GM12891 (cell line): ENCODE results near the gene PLS1.
"Not testable (repeated sequence)": the region's sequence is repeated elsewhere in the genome, so short reads cannot be mapped to it uniquely, and the experiment has no call there.

Experiments used
- POLR2A ChIP-seq: IDR thresholded peaks from 2 replicates; pipeline ENCODE4 v1.6.1; 2011; ENCODE audit warnings: low read depth, low read length, control low read depth
- POLR2AphosphoS5 ChIP-seq: IDR thresholded peaks from 2 replicates; pipeline ENCODE4 v1.6.1; 2011; ENCODE audit warnings: low read depth, low read length, control low read depth
- TAF1 ChIP-seq: IDR thresholded peaks from 2 replicates; pipeline ENCODE4 v1.6.1; 2011; ENCODE audit warnings: low read depth, low read length, control low read depth

- TF ChIP-seq TAF1, POLR2A, POLR2AphosphoS5: not testable (repeated sequence)
Observed at GRCh38 chr3:142750531-142750930, 154.3 kb downstream of the PLS1 start.
